ENCODE results near the gene TOB1. TPM values are rescaled to one million over a fixed set of nuclear protein-coding genes. Genes with fewer than 3 reads are reported as not detected.

The TOB1 gene
- total RNA-seq, 4 donors from 2014 or later: 48.6 to 142 (median 81.3) TPM

DNA sequence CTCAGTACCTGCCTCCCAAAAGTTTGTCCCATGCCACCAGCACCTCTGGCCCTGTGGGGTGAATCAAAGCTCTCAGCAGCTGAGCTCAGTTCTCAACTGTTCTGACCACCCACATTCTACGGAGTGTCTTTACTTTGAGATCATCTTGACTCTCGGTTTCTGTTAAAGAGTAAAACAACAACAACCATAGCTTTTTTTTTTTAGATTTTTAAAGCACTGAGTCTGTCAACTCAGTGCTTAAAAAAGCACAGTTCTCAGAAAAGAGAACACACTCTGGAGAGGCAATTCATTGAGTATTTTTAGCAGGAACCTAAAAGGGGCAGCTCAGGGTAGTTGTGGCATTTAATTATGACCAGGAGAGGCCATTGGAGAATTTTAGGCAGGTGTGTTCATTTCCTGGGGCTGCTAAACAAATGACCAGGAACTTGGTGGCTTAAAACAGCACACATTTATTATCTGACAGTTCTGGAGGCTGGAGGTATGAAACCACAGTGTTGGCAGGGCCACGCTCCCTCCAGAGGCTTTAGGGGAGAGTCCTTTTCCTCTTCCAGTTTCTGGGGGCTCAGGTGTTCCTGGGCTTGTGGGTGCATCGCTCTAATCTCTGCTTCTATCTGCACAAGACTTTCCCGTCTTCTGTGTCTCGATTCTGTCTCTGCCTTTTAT, 37.5 kb downstream of the TOB1 start:
- H3K9me3 ChIP-seq: no peaks in the 10 kb centered on the region
- no peak overlapping the region for H3K4me3 ChIP-seq
- peaks cover 0 to 18% (median 0%) of the 10 kb centered on the region in 4 donors for H3K4me1 ChIP-seq
- no peaks in the 10 kb centered on the region for H3K27me3 ChIP-seq
- DNase-seq (ENCODE audit: low spot score in 2 of 2): no peak
- no peak overlapping the region for H3K27ac ChIP-seq
- WGBS, 2 donors: 73 to 74% methylated on average over 6 of the region's 6 CpGs
- H3K36me3 ChIP-seq: no peaks in the 10 kb centered on the region
- TF ChIP-seq, protein P1, sequence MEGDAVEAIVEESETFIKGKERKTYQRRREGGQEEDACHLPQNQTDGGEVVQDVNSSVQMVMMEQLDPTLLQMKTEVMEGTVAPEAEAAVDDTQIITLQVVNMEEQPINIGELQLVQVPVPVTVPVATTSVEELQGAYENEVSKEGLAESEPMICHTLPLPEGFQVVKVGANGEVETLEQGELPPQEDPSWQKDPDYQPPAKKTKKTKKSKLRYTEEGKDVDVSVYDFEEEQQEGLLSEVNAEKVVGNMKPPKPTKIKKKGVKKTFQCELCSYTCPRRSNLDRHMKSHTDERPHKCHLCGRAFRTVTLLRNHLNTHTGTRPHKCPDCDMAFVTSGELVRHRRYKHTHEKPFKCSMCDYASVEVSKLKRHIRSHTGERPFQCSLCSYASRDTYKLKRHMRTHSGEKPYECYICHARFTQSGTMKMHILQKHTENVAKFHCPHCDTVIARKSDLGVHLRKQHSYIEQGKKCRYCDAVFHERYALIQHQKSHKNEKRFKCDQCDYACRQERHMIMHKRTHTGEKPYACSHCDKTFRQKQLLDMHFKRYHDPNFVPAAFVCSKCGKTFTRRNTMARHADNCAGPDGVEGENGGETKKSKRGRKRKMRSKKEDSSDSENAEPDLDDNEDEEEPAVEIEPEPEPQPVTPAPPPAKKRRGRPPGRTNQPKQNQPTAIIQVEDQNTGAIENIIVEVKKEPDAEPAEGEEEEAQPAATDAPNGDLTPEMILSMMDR (IDR thresholded peaks at IDR 0.05): no peak
- no peak for TF ChIP-seq EP300 (IDR thresholded peaks at IDR 0.05)
- no peak for TF ChIP-seq POLR2A (IDR thresholded peaks at IDR 0.05)

DNA sequence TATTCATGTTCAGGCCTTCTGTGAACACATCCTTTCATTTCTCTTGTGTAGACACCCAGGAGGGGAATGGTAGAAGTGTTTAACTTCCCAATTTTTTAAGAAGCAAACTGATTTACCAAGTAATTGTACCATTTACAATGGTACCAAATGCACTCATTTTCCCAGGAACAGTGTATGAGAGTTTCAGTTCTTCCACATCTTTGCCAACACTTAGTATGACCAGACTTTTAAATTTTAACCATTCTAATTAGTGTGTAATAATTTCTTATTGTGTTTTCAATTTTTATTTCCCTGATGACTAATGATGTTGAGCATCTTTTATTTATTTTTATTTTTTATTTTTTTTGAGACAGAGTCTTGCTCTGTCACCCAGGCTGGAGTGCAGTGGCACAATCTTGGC, 41.0 kb downstream of the TOB1 start:
- Histone ChIP-seq H3K27ac (no peak overlapping the region), H3K4me1 (peaks cover 0 to 3% (median 0%) of the 10 kb centered on the region in 4 donors), H3K27me3 (no peaks in the 10 kb centered on the region), H3K4me3 (no peak overlapping the region), H3K9me3 (peaks cover 0 to 5% (median 0%) of the 10 kb centered on the region in 4 donors), H3K36me3 (no peaks in the 10 kb centered on the region)
- DNase-seq (ENCODE audit: low spot score in 2 of 2): no peak
- TF ChIP-seq, protein P1 (IDR thresholded peaks at IDR 0.05): no peak
- TF ChIP-seq EP300 (IDR thresholded peaks at IDR 0.05): no peak
- no peak for TF ChIP-seq POLR2A (IDR thresholded peaks at IDR 0.05)

DNA sequence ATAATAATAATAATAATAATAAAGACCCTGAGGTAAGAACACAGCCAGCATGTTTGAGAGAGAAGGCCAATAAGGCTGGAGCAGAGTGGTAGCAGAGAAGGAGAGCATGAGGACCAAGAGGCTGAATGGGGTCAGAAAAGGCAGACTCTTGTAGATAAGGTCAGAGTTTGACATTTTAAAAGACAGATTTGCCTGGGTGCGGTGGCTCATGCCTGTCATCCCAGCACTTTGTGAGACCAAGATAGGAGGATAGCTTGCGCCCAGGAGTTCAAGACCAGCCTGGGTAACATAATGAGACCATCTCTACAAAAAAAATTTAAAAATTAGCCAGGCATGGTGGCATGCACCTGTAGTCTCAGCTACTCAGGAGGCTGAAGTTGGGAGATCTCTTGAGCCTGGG, 41.7 kb downstream of the TOB1 start:
- 84 to 94% methylated on average over 2 of the region's 2 CpGs for WGBS, 2 donors
- no peaks in the 10 kb centered on the region for H3K36me3 ChIP-seq
- H3K27ac ChIP-seq: no peak overlapping the region
- peaks cover 0 to 5% (median 0%) of the 10 kb centered on the region in 4 donors for H3K9me3 ChIP-seq
- no peaks in the 10 kb centered on the region for H3K27me3 ChIP-seq
- DNase-seq (ENCODE audit: low spot score in 2 of 2): no peak
- no peak for TF ChIP-seq EP300 (IDR thresholded peaks at IDR 0.05)
- TF ChIP-seq, protein P1 (IDR thresholded peaks at IDR 0.05): no peak
- no peaks in the 10 kb centered on the region for H3K4me1 ChIP-seq
- H3K4me3 ChIP-seq: no peak overlapping the region

DNA sequence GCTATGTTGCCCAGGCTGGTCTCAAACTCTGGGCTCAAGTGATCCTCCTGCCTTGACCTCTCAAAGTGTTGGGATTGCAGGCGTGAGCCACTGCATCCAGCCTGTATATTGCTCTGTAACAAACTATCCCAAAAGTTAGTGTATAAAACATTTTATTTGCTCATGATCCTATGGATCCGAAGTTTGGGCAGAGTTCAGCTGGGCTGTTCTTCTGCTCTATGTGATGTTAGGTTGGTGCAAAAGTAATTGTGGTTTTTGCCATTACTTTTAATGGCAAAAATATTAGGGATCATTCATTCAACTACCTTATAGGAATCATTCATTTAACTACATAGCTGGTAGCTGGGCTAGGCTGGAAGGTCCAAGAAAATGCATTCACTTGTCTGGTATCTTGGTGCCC, 43.6 kb downstream of the TOB1 start:
- TF ChIP-seq EP300 (IDR thresholded peaks at IDR 0.05) (no peak), POLR2A (IDR thresholded peaks at IDR 0.05) (no peak)
- TF ChIP-seq, protein P1 (IDR thresholded peaks at IDR 0.05): no peak
- WGBS, 2 donors: 94 to 98% methylated on average over 2 of the region's 2 CpGs
- Histone ChIP-seq H3K27me3 (no peaks in the 10 kb centered on the region), H3K36me3 (no peaks in the 10 kb centered on the region), H3K9me3 (peaks cover 0 to 5% (median 0%) of the 10 kb centered on the region in 4 donors), H3K27ac (no peak overlapping the region), H3K4me3 (no peak overlapping the region), H3K4me1 (peaks cover 0 to 5% (median 0%) of the 10 kb centered on the region in 4 donors)
- no peak for DNase-seq (ENCODE audit: low spot score in 2 of 2)

DNA sequence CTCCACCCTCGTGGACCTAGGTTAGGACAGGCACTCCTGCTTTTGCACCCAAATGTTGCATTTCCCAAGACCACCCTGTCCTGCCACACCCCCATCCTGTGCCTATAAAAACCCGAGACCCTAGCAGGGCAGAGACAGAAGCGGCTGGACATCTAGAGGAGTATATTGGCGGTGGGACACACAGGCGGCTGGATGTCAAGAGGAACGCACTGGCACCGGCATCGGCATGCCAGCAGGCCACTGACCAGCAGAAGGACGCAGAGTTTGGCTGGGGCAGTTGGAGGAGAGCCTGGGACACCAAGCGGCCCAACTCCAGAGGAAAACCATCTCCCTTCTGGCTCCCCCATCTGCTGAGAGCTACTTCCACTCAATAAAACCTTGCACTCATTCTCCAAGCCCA, 45.5 kb downstream of the TOB1 start:
- DNase-seq (ENCODE audit: low spot score in 2 of 2): no peak

More for the DNA sequence above, 45.5 kb downstream of the TOB1 start:
- TF ChIP-seq, protein P1 (IDR thresholded peaks at IDR 0.05): no peak
- TF ChIP-seq POLR2A (IDR thresholded peaks at IDR 0.05) (no peak), EP300 (IDR thresholded peaks at IDR 0.05) (no peak)
- H3K36me3 ChIP-seq: no peaks in the 10 kb centered on the region
- H3K27ac ChIP-seq: no peak overlapping the region
- H3K4me3 ChIP-seq: no peak overlapping the region
- H3K4me1 ChIP-seq: peaks cover 0 to 10% (median 0%) of the 10 kb centered on the region in 4 donors
- 78 to 79% methylated on average over 10 of the region's 10 CpGs for WGBS, 2 donors
- H3K27me3 ChIP-seq: no peaks in the 10 kb centered on the region
- H3K9me3 ChIP-seq: peaks cover 0 to 5% (median 0%) of the 10 kb centered on the region in 4 donors
